Epithelial cell of proximal tubule (primary cell): Measurements from ENCODE around the gene MEX3C. TPM values are rescaled to one million over a fixed set of nuclear protein-coding genes. Genes with fewer than 3 reads are reported as not detected.

ENCODE experiments used
- DNase-seq: peaks from one replicate; pipeline ENCODE4 v3.0.0-alpha.2; 2011; ENCODE audit warnings: low read depth
- H3K4me3 ChIP-seq: 2 replicates; pipeline ENCODE4 v1.5.1; 2011; ENCODE audit warnings: low read depth, mild to moderate bottlenecking, low read length
- CTCF ChIP-seq: conservative IDR thresholded peaks from 2 replicates; pipeline ENCODE4 v1.5.1; 2012; ENCODE audit warnings: low read depth, mild to moderate bottlenecking, low read length
- total RNA-seq: library from RNA; depleted of rRNA; stranded (reverse); fragments of >200 nt; gene quantifications from 2 replicates; pipeline ENCODE4 v1.2.3, GENCODE V29; 2015

MEX3C gene
- total RNA-seq, 1 donor from 2014 or later = 52.4 TPM

GRCh38 chr18:51182824-51183223, 14.7 kb downstream of the MEX3C start:
- H3K4me3 ChIP-seq = no peak overlapping the region
- no peak for TF ChIP-seq CTCF
- no peak for DNase-seq

GRCh38 chr18:51171625-51172259, 25.7 kb downstream of the MEX3C start:
- TF ChIP-seq CTCF = no peak
- DNase-seq = no peak
- H3K4me3 ChIP-seq = no peak overlapping the region

GRCh38 chr18:51171223-51171622, 26.3 kb downstream of the MEX3C start:
- no peak for TF ChIP-seq CTCF
- H3K4me3 ChIP-seq = no peak overlapping the region
- no peak for DNase-seq

GRCh38 chr18:51170664-51171063, 26.8 kb downstream of the MEX3C start:
- H3K4me3 ChIP-seq = no peak overlapping the region
- no peak for TF ChIP-seq CTCF
- DNase-seq = no peak

GRCh38 chr18:51169731-51170130, 27.8 kb downstream of the MEX3C start:
- no peak for TF ChIP-seq CTCF
- DNase-seq = no peak

GRCh38 chr18:51168960-51169662, 28.4 kb downstream of the MEX3C start:
- no peak for TF ChIP-seq CTCF
- DNase-seq = no peak
- no peak overlapping the region for H3K4me3 ChIP-seq

More at GRCh38 chr18:51169731-51170130, 27.8 kb downstream of the MEX3C start:
- H3K4me3 ChIP-seq = no peak overlapping the region
